ENCODE measurements around the gene CACNG8.
A peak's percentile ranks its signal among the peaks of the same experiment; 100 is the strongest.

The CACNG8 gene

DNA sequence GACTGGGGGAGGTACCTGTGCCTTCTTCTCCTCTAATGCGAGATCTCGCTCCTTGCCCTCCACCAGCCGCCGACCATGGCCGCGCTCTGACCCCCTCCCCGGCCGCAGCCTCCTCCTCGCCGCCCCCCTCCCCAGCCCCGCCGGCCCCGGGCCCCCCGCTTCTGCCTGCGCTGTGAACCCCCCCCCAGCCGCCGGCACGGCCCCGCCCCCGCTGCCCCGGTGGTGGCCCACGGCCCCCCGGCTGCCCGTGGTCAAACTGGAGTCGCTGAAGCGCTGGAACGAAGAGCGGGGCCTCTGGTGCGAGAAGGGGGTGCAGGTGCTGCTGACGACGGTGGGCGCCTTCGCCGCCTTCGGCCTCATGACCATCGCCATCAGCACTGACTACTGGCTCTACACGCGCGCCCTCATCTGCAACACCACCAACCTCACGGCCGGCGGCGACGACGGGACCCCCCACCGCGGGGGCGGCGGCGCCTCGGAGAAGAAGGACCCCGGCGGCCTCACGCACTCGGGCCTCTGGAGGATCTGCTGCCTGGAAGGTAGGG, at the start of gene CACNG8:
Gene CACNG8 (plus strand): TSS at position 51 of the 545 bp plus-strand sequence.
- DNase-seq (ENCODE audit: low read depth), result no peak
- peak within 1 kb of the TSS; percentile 76 for H3K4me3 ChIP-seq (replicated peaks; ENCODE audit: low read depth, low read length)
- TF ChIP-seq, protein P1, sequence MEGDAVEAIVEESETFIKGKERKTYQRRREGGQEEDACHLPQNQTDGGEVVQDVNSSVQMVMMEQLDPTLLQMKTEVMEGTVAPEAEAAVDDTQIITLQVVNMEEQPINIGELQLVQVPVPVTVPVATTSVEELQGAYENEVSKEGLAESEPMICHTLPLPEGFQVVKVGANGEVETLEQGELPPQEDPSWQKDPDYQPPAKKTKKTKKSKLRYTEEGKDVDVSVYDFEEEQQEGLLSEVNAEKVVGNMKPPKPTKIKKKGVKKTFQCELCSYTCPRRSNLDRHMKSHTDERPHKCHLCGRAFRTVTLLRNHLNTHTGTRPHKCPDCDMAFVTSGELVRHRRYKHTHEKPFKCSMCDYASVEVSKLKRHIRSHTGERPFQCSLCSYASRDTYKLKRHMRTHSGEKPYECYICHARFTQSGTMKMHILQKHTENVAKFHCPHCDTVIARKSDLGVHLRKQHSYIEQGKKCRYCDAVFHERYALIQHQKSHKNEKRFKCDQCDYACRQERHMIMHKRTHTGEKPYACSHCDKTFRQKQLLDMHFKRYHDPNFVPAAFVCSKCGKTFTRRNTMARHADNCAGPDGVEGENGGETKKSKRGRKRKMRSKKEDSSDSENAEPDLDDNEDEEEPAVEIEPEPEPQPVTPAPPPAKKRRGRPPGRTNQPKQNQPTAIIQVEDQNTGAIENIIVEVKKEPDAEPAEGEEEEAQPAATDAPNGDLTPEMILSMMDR (IDR thresholded peaks at IDR 0.05; ENCODE audit: low read length, missing control alignments), result no peak

DNA sequence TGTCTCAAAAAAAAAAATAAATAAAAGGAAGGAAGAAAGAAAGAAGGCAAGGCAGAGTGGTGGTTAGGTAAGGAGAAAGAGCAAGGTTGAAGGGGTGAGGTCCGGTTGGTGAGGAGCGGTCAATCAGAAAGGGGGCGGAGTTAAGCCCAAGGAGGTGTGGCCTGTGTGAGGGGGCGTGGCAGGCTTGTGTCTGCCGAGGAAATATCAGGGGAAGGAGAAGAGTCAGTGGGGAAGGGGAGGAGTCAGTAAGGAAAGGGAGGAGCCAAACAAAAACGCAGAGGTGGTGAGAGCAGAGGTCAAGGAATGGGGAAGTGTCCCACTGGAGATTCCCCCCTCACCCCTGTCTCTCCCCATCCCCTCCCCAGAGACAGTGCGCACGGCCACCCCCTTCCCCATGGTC, 47.7 kb upstream of the CACNG8 start:
- TF ChIP-seq, protein P1 (IDR thresholded peaks at IDR 0.05; ENCODE audit: low read length, missing control alignments), result no peak
- no peak overlapping the region for H3K4me3 ChIP-seq (replicated peaks; ENCODE audit: low read depth, low read length)
- no peak for DNase-seq (ENCODE audit: low read depth)

DNA sequence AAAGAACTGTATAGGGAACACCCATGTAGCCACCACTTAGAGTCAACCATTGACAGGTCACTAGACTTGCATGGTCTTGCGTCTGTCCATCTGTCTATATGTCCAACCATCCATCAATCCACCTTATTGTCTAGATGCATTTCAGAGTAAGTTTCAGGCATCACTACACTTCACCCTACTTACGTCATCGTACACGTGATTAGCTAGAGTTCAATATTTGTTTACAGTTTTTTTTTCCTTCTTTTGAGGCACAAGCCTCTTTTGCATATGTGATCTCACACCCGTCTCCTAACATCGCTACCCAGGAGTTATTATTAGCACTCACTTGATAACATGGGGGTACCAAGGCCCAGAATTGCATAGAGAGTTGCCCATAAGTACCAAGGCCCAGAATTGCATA, 46.7 kb upstream of the CACNG8 start:
- no peak overlapping the region for H3K4me3 ChIP-seq (replicated peaks; ENCODE audit: low read depth, low read length)
- no peak for DNase-seq (ENCODE audit: low read depth)
- TF ChIP-seq, protein P1 (IDR thresholded peaks at IDR 0.05; ENCODE audit: low read length, missing control alignments), result no peak

DNA sequence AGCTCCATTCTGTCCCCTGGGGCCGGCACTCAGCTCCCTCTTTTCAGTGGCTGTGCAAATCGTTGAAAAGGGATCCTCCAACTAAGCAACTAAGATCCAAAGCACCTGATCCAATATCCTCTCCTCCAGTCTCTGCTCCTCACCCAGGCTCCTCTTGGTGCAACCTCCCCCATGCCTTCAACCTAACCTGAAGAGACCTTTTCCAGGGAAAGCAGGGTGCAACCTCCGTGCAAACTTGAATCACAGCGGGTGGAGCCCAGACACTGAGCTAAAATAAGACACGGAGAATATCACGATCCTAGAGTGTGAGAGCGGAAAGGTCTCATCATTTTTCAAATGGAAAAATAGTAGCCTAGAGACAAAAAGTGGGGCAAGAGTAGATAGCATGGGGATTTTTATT, 45.4 kb upstream of the CACNG8 start:
- no peak overlapping the region for H3K4me3 ChIP-seq (replicated peaks; ENCODE audit: low read depth, low read length)
- DNase-seq (ENCODE audit: low read depth), result no peak
- TF ChIP-seq, protein P1 (IDR thresholded peaks at IDR 0.05; ENCODE audit: low read length, missing control alignments), result no peak

DNA sequence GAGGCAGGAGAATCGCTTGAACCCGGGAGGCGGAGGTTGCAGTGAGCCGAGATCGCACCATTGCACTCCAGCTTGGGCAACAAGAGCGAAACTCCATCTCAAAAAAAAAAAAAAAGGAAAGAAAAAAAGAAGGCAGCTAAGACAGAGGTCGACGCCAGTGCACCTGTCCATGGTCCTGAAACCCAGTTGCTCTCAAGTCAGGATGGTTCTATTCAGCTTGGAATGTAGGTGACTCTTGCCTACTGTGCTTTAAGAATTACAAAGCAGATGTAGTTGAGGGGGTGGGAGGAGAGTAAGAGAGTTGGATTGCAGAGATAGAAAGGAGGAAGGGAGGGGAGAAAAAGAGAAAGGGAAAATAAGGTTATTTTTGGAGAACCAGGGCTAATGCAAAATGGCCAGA, 35.0 kb upstream of the CACNG8 start:
- TF ChIP-seq, protein P1 (IDR thresholded peaks at IDR 0.05; ENCODE audit: low read length, missing control alignments), result no peak
- peak; percentile 81 for DNase-seq (ENCODE audit: low read depth)

DNA sequence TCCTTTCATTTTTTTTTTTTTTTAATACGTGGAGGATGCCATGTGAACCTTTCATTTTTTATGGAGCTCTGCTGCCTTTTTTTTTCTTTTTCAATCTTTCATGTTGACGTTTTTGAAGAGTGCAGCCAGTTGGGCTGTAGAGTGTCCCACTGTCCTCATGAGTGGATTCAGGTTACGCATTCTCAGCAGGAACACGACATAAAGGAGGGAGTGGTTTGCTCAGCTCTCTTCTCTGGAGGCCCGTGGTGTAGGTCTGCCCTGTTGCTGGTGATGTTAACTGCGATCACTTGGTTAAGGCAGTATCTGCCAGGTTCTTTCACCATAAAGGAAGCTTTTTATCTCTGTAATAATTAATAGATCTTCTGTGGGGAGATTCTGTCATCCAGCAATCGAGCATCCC, 26.7 kb upstream of the CACNG8 start:
- H3K4me3 ChIP-seq (replicated peaks; ENCODE audit: low read depth, low read length), result no peak overlapping the region
- TF ChIP-seq, protein P1 (IDR thresholded peaks at IDR 0.05; ENCODE audit: low read length, missing control alignments), result no peak
- no peak for DNase-seq (ENCODE audit: low read depth)

More for the DNA sequence above, 35.0 kb upstream of the CACNG8 start:
- no peak overlapping the region for H3K4me3 ChIP-seq (replicated peaks; ENCODE audit: low read depth, low read length)

All from fibroblast of pulmonary artery (primary cell).